Transverse colon (tissue), 4 donors: Measurements from ENCODE around the gene OOSP3. TPM values are rescaled to one million over a fixed set of nuclear protein-coding genes. Genes with fewer than 3 reads are reported as not detected.

Source experiments
- DNase-seq: peaks from one replicate; pipeline ENCODE4 v3.0.0-alpha.2; 2019
- H3K27ac ChIP-seq, 4 donors: fragments of 200-600 bp; sonication (generic); 2 replicates each; pipeline ENCODE4 v1.5.1; 2016 to 2018; ENCODE audit warnings: inconsistent platforms in 4 of 4
- H3K27me3 ChIP-seq: fragments of 200-600 bp; sonication (generic); 2 replicates; pipeline ENCODE4 v1.5.1; 2017; ENCODE audit warnings: inconsistent platforms
- H3K36me3 ChIP-seq, 4 donors: fragments of 200-600 bp; sonication (generic); 2 replicates each; pipeline ENCODE4 v1.5.1; 2017 to 2019; ENCODE audit warnings: inconsistent platforms in 4 of 4
- H3K4me1 ChIP-seq, 4 donors: fragments of 200-600 bp; sonication (generic); 2 replicates each; pipeline ENCODE4 v1.5.1; 2017 to 2020; ENCODE audit warnings: inconsistent platforms in 4 of 4
- H3K4me3 ChIP-seq, 4 donors: fragments of 200-600 bp; sonication (generic); 1 replicate in 1 of 4; 2 replicates in 3 of 4; pipeline versions ENCODE4 v1.5.1 to v1.6.1; 2017 to 2019; ENCODE audit warnings: inconsistent platforms in 4 of 4
- H3K9me3 ChIP-seq, 2 donors: fragments of 200-600 bp; sonication (generic); 2 replicates each; pipeline ENCODE4 v1.5.1; 2017 to 2019; ENCODE audit warnings: inconsistent platforms in 2 of 2
- CTCF ChIP-seq, 5 experiments: fragments of 200-600 bp in 3 of 5; fragments of 450-650 bp in 2 of 5; sonication (generic) in 3 of 5; IDR thresholded peaks; 1 replicate in 2 of 5; 2 replicates in 3 of 5; pipeline ENCODE4 v1.5.1; 2016 to 2017; ENCODE audit warnings: antibody characterized with exemption in 5 of 5, inconsistent platforms in 3 of 5, mild to moderate bottlenecking in 2 of 5, moderate library complexity in 1 of 5
- EP300 ChIP-seq: sonication (generic); formaldehyde crosslinking; IDR thresholded peaks from one replicate; pipeline ENCODE4 v1.6.1; 2017; ENCODE audit warnings: antibody characterized with exemption, low read depth
- POLR2A ChIP-seq: fragments of 450-650 bp; IDR thresholded peaks from one replicate; pipeline ENCODE4 v1.6.1; 2016; ENCODE audit warnings: antibody characterized with exemption, mild to moderate bottlenecking, moderate library complexity
- POLR2AphosphoS5 ChIP-seq, 3 donors: sonication (generic); formaldehyde crosslinking; IDR thresholded peaks; one replicate each; pipeline ENCODE4 v1.6.1; 2016; ENCODE audit warnings: antibody characterized with exemption in 3 of 3
- WGBS, 2 donors: methylation state at CpG; one replicate each; pipeline ENCODE4 v1.1.5; 2018; ENCODE audit warnings: low coverage in 1 of 2; 5-methylcytosine and 5-hydroxymethylcytosine counted together
- in situ Hi-C, 4 donors: fragments of 200-750 bp; cut with MboI; loops; one replicate each; pipeline versions ENCODE4 v1.15.0 to v1.15.1; 2017; ENCODE audit warnings: low sequenced_read_pairs in 3 of 4, low pct_ligation_motif_present in 1 of 4, low pct_unique_long_range_greater_than_20kb in 1 of 4
- intact Hi-C: fragments of 100-400 bp; cut with DNase I; formaldehyde crosslinking; loops from one replicate; pipeline ENCODE4 v1.15.1; 2023; ENCODE audit warnings: low total_unique reads
- total RNA-seq, 4 donors: library from RNA; depleted of rRNA; stranded (reverse); fragments of >200 nt; gene quantifications; one replicate each; pipeline ENCODE4 v1.1.0, GENCODE V29; 2016

Gene OOSP3
- total RNA-seq, 4 donors from 2014 or later = not detected

GRCh38 chr11:59943997-59944714, 65.6 kb downstream of the OOSP3 start:
- no peak for DNase-seq
- intact Hi-C loops (no loop called here), in situ Hi-C loops (no loop called here)
- no peak for TF ChIP-seq CTCF (IDR thresholded peaks at IDR 0.05)
- no peak for TF ChIP-seq POLR2A
- no peak for TF ChIP-seq POLR2AphosphoS5 (IDR thresholded peaks at IDR 0.05)
- no peak for TF ChIP-seq EP300
- no peaks in the 10 kb centered on the region for H3K4me1 ChIP-seq
- no peaks in the 10 kb centered on the region for H3K9me3 ChIP-seq
- no peak overlapping the region for H3K27ac ChIP-seq
- H3K36me3 ChIP-seq = no peaks in the 10 kb centered on the region
- 90 to 93% methylated on average over 3 of the region's 3 CpGs for WGBS, 2 donors
- no peaks in the 10 kb centered on the region for H3K27me3 ChIP-seq
- H3K4me3 ChIP-seq = no peak overlapping the region

- intact Hi-C loops = no loop called here
- no peak overlapping the region for H3K4me3 ChIP-seq
- TF ChIP-seq CTCF (IDR thresholded peaks at IDR 0.05) = no peak
- TF ChIP-seq EP300 = no peak
- no peak for TF ChIP-seq POLR2AphosphoS5 (IDR thresholded peaks at IDR 0.05)
- no peak for TF ChIP-seq POLR2A
- WGBS, 2 donors = 65 to 86% methylated on average over 2 of the region's 2 CpGs
- in situ Hi-C loops = no loop called here
- H3K27me3 ChIP-seq = no peaks in the 10 kb centered on the region
- no peak overlapping the region for H3K27ac ChIP-seq
- H3K9me3 ChIP-seq = no peaks in the 10 kb centered on the region
- DNase-seq = no peak
- H3K36me3 ChIP-seq = no peaks in the 10 kb centered on the region
- H3K4me1 ChIP-seq = no peaks in the 10 kb centered on the region
These were observed 66.1 kb downstream of the OOSP3 start for GRCh38 chr11:59944720-59945119.

Other genes with a start within 250 kb of the OOSP3 start
- 10 to 100 TPM; 13.5 to 93.9 (median 20.9) TPM for gene PATL1, start 209.7 kb upstream of the OOSP3 start, total RNA-seq
- gene OR10V1, start 164.9 kb upstream of the OOSP3 start, total RNA-seq = not detected
- gene STX3, start 123.4 kb upstream of the OOSP3 start, total RNA-seq = 100 to 1,000 TPM; 131 to 156 (median 142) TPM
- 10 to 100 TPM in 3 of 4 donors, 1 to 10 TPM in 1; 7.5 to 62.4 (median 37.2) TPM for gene MRPL16, start 68.0 kb upstream of the OOSP3 start, total RNA-seq
- gene CBLIF, start 33.3 kb upstream of the OOSP3 start, total RNA-seq = not detected
- not detected for gene TCN1, start 12.3 kb upstream of the OOSP3 start, total RNA-seq
- gene OOSP1, start 59.6 kb downstream of the OOSP3 start, total RNA-seq = not detected
- not detected for gene OOSP4A, start 85.3 kb downstream of the OOSP3 start, total RNA-seq
- not detected for gene OOSP4B, start 138.4 kb downstream of the OOSP3 start, total RNA-seq
- gene OOSP2, start 161.6 kb downstream of the OOSP3 start, total RNA-seq = not detected
- not detected for gene MS4A3, start 177.9 kb downstream of the OOSP3 start, total RNA-seq
- gene MS4A2, start 209.9 kb downstream of the OOSP3 start, total RNA-seq = 1 to 10 TPM in 1 of 4 donors, under 1 TPM in 1, not detected in 2; 0.14 to 2.2 TPM